Nephron (organoid): ENCODE data around the gene SH3RF1.

Experiments
- H3K27ac Mint-ChIP-seq, 3 experiments: 2 replicates each; pipeline ENCODE4 v1.8.0; 2020; ENCODE audit warnings: mixed read lengths in 3 of 3, mild to moderate bottlenecking in 2 of 3, moderate library complexity in 1 of 3
- H3K27me3 Mint-ChIP-seq: 2 replicates; pipeline ENCODE4 v1.8.0; 2021; ENCODE audit warnings: low read depth, mild to moderate bottlenecking, moderate library complexity, mixed read lengths
- H3K36me3 Mint-ChIP-seq: 2 replicates; pipeline ENCODE4 v1.8.0; 2020; ENCODE audit warnings: low read depth, mixed read lengths
- H3K4me1 Mint-ChIP-seq: 2 replicates; pipeline ENCODE4 v1.8.0; 2020; ENCODE audit warnings: mixed read lengths
- H3K4me3 Mint-ChIP-seq, 3 experiments: 2 replicates each; pipeline ENCODE4 v1.8.0; 2020; ENCODE audit warnings: mild to moderate bottlenecking in 3 of 3, mixed read lengths in 3 of 3, moderate library complexity in 2 of 3
- H3K9me3 Mint-ChIP-seq: 2 replicates; pipeline ENCODE4 v1.8.0; 2020; ENCODE audit warnings: mixed read lengths
- TF ChIP-seq, protein P1 (sequence below), 3 experiments: fragments of 200-600 bp; sonication (generic); IDR thresholded peaks; one replicate each; pipeline ENCODE4 v1.5.0; 2021; ENCODE audit warnings: antibody characterized with exemption in 3 of 3; ENCODE audit not compliant: unreplicated experiment in 3 of 3

Gene SH3RF1

GRCh38 chr4:169096221-169096620 is 174.5 kb downstream of the SH3RF1 start:
- no peaks in the 10 kb centered on the region for H3K9me3 Mint-ChIP-seq
- no peaks in the 10 kb centered on the region for H3K27me3 Mint-ChIP-seq
- H3K4me1 Mint-ChIP-seq, result peaks cover 28% of the 10 kb centered on the region
- H3K27ac Mint-ChIP-seq, result no peak overlapping the region
- peaks cover 72% of the 10 kb centered on the region for H3K36me3 Mint-ChIP-seq
- no peak overlapping the region for H3K4me3 Mint-ChIP-seq
- TF ChIP-seq, protein P1, sequence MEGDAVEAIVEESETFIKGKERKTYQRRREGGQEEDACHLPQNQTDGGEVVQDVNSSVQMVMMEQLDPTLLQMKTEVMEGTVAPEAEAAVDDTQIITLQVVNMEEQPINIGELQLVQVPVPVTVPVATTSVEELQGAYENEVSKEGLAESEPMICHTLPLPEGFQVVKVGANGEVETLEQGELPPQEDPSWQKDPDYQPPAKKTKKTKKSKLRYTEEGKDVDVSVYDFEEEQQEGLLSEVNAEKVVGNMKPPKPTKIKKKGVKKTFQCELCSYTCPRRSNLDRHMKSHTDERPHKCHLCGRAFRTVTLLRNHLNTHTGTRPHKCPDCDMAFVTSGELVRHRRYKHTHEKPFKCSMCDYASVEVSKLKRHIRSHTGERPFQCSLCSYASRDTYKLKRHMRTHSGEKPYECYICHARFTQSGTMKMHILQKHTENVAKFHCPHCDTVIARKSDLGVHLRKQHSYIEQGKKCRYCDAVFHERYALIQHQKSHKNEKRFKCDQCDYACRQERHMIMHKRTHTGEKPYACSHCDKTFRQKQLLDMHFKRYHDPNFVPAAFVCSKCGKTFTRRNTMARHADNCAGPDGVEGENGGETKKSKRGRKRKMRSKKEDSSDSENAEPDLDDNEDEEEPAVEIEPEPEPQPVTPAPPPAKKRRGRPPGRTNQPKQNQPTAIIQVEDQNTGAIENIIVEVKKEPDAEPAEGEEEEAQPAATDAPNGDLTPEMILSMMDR (IDR thresholded peaks at IDR 0.05; ENCODE audit: unreplicated experiment in 3 of 3), result no peak

GRCh38 chr4:169094656-169095231 is 176.0 kb downstream of the SH3RF1 start:
- TF ChIP-seq, protein P1 (IDR thresholded peaks at IDR 0.05; ENCODE audit: unreplicated experiment in 3 of 3), result no peak
- H3K9me3 Mint-ChIP-seq, result peaks cover 4% of the 10 kb centered on the region
- peaks cover 13% of the 10 kb centered on the region for H3K4me1 Mint-ChIP-seq
- no peak overlapping the region for H3K27ac Mint-ChIP-seq
- peaks cover 66% of the 10 kb centered on the region for H3K36me3 Mint-ChIP-seq
- no peaks in the 10 kb centered on the region for H3K27me3 Mint-ChIP-seq
- H3K4me3 Mint-ChIP-seq, result no peak overlapping the region

DNA sequence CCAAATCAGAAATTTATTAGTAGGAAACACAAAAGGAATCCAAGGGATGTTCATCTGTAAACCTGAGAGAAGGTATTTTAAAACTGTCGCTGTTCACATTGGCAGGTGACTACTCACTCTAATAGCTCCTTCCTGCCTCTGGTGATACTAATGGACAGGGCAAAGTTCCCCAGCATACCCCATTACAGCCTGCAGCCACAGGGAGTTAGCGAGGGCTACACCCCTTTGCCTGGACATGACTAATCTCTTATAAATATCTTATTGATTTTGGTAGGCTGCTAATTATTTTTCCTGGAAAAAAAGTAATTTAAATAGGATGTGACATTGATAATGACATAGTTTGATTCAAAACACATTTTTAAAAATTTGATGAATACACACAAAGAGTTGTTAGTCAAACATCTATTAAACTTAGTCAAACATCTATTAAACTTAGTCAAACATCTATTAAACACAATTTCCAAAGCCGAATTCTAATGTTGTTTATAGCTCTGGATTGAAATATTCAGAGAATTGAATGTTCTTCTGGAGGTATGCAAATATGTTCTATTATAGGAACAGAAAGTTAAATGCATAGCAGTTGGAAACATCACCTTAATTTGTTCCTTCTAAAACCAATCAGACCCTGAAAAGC is 177.8 kb downstream of the SH3RF1 start:
- Mint-ChIP-seq H3K4me3 (no peak overlapping the region), H3K36me3 (peaks cover 65% of the 10 kb centered on the region), H3K4me1 (no peaks in the 10 kb centered on the region), H3K27ac (no peak overlapping the region), H3K27me3 (no peaks in the 10 kb centered on the region), H3K9me3 (peaks cover 4% of the 10 kb centered on the region)
- TF ChIP-seq, protein P1 (IDR thresholded peaks at IDR 0.05; ENCODE audit: unreplicated experiment in 3 of 3), result no peak

- Mint-ChIP-seq H3K4me3 (no peak overlapping the region), H3K27ac (no peak overlapping the region), H3K4me1 (no peaks in the 10 kb centered on the region), H3K9me3 (peaks cover 4% of the 10 kb centered on the region), H3K27me3 (no peaks in the 10 kb centered on the region), H3K36me3 (peaks cover 53% of the 10 kb centered on the region)
- TF ChIP-seq, protein P1 (IDR thresholded peaks at IDR 0.05; ENCODE audit: unreplicated experiment in 3 of 3), result no peak
These were observed 180.1 kb downstream of the SH3RF1 start for GRCh38 chr4:169090484-169091215.

- H3K36me3 Mint-ChIP-seq, result peaks cover 47% of the 10 kb centered on the region
- TF ChIP-seq, protein P1 (IDR thresholded peaks at IDR 0.05; ENCODE audit: unreplicated experiment in 3 of 3), result no peak
These were observed 181.8 kb downstream of the SH3RF1 start for GRCh38 chr4:169089004-169089403.

More at GRCh38 chr4:169089004-169089403, 181.8 kb downstream of the SH3RF1 start:
- Mint-ChIP-seq H3K27me3 (no peaks in the 10 kb centered on the region), H3K9me3 (peaks cover 4% of the 10 kb centered on the region), H3K4me3 (no peak overlapping the region), H3K4me1 (no peaks in the 10 kb centered on the region), H3K27ac (no peak overlapping the region)
